GM19372 (cell line): Measurements from ENCODE around the gene TBL1XR1.
"Not testable (repeated sequence)": the region's sequence is repeated elsewhere in the genome, so short reads cannot be mapped to it uniquely, and the experiment has no call there.

ENCODE experiments used
- ATAC-seq: cut with Tn5 transposase; IDR thresholded peaks from one replicate; pipeline ENCODE4 v1.9.1; 2021; ENCODE audit warnings: mild to moderate bottlenecking, low read depth, moderate library complexity; ENCODE audit not compliant: unreplicated experiment

The TBL1XR1 gene

DNA sequence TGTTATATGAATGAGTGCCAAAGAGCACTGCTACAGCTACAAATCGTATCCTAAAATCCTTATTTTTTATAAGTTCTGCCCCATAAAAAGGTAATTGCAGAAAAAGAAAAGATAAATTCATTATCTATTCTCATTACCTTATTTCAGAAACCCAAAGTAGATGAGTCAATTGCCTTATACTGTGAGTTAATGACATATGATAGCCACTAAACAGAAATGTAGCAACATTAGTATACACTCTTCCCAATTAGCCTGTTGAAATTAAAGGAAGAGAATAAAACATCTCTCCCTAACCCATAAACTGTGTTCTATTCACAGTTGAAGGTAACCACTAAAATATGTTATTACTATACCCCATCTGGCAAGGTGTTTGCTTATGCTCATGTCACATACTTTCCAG is 11.0 kb downstream of the TBL1XR1 start:
- no peak for ATAC-seq

DNA sequence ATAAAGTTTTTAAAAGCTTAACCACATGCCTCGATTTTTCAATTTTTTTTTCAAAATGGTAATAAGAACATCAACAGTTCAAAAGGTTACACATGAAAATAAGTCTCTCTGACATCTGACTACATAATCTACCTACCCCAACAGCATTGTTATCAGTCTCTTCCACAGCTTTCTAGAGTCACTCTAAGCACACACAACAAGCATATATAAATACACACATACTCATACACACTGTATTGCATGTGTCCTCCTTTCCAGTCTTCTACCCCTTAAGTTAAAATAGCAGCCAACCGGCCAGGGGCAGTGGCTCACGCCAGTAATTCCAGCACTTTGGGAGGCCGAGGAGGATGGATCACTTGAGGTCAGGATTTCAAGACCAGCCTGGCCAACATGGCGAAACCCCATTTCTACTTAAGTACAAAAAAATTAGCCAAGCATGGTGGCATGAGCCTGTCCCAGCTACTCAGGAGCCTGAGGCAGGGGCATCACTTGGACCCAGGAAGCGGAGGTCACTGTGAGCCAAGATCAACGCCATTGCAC is 12.2 kb downstream of the TBL1XR1 start:
- no peak for ATAC-seq

DNA sequence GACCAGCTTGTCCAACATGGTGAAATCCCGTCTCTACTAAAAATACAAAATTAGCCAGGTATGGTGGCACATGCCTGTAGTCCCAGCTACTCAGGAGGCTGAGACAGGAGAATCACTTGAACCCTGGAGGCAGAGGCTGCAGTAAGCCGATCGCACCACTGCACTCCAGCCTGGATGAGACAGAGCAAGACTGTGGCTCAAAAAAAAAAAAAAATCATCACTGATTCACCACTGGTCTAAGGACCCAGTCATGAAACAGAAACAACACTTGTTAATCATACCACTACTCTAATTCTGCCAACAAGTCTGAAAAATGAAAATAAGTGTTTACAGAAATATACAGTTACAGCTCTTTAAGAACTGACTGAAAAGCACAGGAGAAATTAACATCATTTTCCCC is 12.7 kb downstream of the TBL1XR1 start:
- peak; percentile 57 for ATAC-seq

DNA sequence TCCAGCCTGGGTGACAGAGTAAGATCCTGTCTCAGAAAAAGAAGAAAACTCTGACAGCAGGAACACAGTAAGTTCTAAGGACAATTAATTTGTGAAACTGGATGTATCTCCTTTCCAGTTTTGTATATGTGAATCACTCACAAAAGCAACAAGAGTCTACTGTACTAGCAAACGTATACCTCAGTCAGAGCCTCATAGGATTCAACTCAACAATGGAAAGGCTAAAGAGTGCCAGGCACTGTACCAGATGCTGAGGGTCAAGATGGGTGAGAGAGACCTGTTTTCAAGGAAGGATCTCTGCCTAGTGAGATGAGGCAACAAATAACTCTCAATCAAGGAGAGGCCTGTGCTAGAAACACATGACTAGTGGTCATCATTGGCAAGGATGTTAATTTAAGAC is 14.9 kb downstream of the TBL1XR1 start:
- ATAC-seq: no peak

DNA sequence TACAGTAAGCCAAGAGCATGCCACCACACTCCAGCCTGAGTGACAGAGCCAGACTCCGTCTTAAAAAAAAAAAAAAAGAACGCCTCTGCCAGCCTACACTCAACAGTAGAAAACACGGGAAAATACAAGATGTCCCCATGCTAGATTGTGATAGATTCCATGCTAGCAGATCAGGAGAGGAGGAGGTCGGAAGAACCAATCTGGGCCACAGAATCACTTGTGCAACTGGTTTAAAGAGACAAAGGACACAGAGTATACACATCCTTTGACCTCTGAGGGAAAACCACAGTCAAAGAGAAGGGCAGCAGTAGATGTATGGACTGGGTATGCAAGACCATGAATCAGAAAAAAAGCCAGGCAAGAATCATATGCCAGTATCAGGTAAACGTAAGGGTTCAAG is 15.9 kb downstream of the TBL1XR1 start:
- no peak for ATAC-seq

DNA sequence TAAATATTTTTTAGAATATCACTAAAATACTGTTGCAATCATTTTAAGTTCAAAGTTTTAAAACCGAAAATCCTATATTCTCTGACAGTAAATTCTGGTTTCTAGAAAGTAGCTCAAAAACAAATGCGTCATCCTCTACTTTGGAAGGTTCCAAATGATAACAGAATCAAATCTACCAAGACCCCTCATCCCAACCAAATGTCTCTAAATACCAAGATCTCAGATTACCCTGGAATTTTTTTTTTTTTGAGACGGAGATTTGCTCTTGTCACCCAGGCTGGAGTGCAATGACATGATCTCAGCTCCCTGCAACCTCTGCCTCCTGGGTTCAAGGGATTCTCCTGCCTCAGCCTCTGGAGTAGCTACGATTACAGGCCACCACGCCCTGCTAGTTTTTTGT is 16.8 kb downstream of the TBL1XR1 start:
- ATAC-seq: no peak

DNA sequence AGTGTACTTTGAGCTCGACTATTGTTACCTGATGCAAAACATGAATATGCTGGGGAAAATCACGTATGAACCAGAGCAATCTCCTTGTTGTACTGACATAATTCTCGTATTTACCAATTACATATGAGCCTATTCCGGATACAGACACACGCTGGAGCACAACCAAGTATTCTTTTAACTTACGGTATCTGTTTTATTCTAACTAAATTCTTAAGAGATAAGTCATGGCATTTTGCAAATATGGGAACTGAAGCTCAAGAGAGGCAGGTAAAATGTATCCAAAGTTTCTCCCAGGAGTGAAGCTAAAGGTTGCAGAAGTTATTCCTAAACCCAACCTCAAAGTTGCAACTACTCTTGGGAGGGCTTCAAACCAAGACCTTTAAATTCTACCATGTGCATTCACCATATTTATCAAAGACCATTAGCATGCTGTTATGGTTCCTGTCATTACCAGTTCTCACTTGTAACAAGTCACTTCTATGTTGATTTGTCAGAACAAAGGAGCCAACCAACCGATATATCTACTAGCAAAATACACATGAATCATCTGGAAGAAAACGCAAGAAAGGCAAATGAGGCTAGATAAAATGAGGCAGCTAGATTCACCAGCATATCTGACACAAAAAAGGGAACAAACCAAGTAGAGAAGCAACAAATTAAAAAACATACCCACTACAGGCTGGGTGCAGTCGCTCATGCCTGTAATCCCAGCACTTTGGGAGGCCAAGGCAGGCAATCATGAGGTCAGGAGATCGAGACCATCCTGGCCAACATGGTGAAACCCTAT is 17.8 kb downstream of the TBL1XR1 start:
- ATAC-seq: no peak

DNA sequence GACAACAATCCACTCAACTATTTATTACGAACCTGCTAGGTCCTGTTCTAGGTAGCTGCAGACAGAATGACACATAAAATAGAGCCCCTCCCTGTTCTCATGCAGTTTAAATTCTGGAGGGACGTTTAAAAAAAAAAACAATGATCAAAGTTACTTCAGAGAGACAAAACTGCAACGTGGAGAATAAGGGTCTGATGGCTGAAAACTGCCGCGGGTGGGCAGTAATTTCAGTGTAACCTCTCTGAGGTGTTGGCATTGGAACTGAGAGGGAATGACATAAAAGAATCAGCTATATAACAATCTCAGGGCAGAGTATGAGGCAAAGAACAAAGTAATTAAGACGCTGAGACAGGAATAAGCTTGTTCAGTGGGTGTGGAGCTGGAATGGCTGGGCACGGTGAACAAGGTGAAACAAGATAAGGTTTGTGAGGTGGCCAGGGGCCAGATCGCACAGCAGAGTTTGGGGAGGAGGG is 19.5 kb downstream of the TBL1XR1 start:
- no peak for ATAC-seq

DNA sequence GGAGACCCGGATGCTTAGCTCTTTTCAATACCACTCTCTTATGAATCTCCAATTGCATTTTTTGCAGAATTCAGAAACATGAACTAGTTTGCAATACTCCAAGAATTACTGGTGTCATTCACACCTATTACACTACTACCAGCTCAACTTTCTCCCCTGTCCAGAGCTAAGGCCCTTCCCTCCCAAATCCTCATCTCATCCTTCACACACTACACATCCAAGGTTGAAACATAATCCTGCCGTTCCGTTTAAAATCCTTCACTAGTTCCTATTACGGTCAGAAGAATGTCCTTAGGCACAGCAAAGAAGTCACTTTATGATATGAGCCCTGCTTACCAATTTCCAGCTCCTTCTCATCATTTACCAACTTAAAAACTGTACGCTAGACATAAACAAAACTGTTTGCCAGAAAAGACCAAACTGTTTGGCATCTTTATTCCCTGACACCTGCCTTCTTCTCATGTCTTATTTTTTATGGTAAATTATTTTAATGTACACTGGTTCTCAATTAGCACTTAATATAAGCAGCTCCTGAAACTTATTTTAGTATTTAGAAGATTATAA is 22.6 kb downstream of the TBL1XR1 start:
- ATAC-seq: no peak

DNA sequence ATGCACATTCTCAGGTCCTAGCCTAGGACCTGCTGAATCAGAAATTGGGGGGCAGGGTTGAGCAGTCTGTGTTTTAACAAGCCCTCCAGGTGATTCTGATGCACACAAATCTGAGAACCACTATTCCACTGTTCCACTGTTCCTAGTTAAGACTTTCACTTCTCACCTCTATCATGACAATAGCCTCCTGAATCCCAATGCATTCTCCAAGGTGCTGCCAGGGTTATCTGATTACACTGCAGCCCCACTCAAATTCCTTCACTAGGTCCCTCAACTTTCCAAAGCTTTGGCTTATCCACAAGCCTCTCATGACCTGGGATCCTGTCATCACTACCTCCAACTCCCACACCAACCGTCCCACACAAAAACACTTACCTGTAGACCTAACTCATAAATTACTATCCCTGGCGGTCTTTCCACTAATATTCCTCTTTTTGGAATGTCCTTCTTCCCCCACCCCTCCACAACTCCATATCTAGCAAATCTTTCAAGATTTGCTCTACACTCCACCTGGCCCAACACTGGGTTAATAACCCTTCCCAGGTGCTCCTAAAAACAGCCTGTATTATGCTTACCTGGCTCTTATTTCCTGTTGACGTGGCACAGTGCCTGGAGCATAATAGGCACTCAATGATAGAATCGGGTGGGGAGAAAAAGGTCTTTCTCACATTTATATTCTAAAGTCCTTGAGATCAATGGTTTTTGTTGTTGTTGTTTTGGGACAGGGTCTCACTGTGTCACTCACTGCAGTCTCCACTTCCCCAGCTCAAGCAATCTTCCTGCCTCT is 27.2 kb downstream of the TBL1XR1 start:
- ATAC-seq: no peak

DNA sequence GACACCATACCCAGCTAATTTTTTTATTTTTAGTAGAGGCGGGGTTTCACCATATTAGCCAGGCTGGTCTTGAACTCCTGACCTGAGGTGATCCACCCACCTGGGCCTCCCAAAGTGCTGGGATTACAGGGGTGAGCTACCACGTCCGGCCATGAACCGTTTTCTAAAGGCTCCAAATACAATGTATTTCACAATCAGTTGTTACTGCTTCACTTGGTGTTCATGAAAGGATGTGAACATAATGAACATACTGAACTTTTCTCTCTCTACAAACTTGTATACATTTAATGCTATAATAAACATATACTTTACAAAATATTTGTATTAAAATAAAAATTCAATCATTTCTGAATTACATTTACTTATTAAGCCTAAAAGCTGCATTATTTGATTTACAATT is 28.9 kb downstream of the TBL1XR1 start:
- no peak for ATAC-seq

DNA sequence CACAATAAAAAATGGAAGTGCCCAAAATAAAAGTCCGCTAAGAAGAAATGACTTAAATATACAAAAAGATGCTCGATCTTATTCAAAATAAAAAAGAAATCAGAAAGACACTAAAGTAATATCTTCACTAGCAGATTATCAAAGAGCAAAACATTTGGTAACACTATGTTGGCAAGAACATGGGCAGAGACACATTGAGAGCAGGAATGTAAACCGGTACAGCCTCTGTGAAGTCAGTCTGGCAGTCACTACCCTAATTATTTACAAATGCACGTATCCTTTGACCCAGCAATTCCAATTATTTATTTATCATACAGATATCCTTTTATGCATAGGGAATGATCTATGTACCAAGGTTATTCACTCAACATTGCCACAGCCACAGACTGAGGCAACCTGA is 34.5 kb downstream of the TBL1XR1 start:
- ATAC-seq: no peak

DNA sequence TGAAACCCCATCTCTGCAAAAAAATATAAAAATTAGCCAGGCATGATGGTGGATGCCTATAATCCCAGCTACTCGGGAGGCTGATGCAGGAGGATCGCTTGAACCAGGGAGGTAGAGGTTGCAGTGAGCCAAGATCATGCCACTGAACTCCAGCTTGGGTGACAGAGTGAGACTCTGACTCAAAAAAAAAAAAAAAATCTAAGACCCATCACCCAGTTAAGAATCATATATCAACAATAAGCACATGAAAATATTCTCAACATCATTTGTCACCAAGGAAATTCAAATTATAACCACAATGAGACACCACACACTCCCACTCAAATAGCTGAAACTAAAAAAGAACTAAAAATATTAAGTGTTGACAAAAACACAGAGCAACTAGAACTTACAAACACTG is 35.7 kb downstream of the TBL1XR1 start:
- ATAC-seq: not testable (repeated sequence)

DNA sequence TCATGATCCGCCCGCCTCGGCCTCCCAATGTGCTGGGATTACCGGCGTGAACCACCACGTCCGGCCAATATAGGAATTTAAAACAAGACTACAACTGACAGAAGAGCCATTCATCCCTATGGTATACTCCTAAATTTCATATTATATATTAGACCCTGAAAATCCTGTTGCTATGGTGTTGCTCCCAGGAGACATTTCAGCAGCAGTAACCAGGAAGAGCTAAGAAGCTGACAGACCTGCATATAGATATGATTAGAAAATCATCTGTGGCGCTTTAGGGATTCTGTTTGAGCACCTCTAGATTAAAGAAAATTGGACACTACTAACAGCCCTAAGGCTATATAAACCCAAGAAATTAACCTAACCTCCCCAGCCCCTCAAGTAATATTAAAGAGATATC is 38.8 kb downstream of the TBL1XR1 start:
- no peak for ATAC-seq

DNA sequence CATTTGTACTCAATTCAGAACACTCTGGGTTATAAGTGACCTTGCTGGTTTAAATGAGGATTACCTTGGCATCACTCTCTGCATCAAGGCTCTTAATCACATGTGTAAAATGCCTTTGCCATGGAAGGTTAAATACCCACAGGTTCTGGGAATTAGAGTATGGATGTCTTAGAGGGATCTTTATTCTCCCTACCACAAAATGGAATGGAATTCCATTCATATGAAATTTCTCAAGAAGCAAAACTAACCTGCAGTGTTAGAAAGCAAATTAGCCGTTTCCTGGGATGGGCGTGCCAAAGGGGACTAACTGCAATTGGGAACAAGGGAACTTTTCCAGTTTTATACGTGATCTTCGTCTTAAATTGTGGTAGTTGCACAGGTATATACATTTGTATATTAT is 39.8 kb downstream of the TBL1XR1 start:
- ATAC-seq: no peak

DNA sequence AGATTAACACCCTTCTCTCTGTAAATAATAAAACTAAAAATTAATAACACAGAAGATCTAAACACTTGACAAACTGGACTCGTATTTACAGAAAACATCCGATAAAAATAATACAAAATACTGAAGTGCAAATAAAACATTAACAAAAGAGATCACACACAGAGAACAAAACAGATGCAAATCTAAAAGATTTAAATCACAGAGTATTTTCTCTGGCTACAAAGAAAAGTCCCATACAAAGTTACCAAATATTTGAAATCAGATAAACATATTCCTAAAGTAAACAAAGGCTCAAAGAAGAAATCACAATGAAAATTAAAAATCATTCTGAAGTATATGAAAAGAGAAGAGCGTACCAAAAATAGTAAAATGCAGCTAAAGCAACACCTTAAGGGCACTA is 42.5 kb downstream of the TBL1XR1 start:
- ATAC-seq: no peak

DNA sequence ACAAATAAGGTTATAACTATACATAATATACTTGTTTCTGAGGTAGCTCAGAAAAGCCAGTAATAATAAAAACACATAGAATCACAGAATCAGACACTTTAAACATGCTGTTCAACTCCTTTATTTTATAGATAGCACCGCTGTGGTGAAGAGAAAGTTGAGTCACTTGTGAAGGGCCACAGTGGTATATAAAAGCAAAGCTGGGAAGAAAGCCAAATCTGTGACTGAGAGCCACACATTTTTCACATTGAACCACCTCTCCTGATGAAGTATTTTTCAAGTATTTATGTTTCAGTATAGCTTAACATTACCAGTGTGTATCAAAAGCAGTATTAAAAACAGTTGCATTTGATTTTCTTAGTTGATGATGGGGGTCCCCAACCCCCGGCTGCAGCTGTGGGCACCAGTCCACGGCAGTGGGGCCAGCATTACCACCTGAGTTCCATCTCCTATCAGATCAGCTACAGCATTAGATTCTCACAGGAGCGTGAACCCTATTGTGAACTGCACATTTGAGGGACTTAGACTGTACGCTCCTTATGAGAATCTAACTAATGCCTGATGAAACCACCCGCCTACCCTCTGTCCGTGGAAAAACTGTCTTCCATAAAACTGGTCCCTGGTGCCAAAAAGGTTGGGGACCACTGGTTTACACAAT is 46.2 kb downstream of the TBL1XR1 start:
- ATAC-seq: no peak

DNA sequence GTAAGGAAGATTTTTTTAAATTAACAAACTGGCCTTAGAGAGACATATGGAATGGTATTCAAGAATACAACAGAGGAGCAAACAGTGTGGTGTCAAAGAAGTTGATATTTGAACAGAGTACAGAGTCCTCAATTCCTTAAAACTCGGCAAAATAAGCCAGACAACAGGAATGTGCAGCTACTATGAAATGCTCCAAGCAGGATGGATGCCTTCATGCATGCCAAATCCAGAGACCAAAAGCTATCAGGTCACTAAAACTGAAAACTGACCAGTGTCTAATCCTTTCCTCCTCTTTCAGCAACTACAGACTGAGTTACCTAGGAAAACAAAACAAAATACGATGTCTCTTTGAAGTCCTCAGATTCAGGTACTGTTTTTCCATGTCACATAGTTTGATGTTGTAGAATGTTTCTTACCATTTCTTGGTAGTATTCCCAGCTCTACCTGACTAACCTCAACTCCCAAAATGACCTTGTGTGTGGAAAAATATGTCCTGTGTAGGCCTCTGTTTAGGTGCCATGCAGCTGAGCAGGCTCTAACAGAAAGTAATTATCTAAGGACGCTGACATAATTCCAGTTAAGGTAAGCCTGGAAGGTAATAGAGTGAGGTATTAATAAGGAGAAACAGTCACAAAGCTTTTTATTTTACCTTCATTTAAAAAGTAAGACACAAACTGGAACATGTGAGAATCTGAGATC is 46.9 kb downstream of the TBL1XR1 start:
- ATAC-seq: no peak

DNA sequence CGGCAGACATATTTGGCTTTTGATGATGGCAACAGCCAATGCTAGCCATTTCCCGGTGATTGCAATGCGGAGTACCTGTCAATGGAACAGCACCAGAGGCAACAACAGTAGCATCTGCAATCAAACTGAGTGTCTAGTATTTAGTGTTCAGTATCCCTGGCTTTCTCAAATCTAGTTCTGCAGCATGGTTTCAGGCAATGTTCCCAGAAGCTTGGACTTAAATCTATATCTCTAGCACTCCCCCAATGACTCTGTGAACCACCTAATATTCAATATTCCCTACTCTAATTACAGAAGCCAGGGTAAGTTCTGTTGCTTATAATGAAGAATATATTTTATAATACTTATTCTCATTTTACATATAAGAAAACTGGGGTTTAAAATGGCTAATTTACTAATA is 48.2 kb downstream of the TBL1XR1 start:
- no peak for ATAC-seq

DNA sequence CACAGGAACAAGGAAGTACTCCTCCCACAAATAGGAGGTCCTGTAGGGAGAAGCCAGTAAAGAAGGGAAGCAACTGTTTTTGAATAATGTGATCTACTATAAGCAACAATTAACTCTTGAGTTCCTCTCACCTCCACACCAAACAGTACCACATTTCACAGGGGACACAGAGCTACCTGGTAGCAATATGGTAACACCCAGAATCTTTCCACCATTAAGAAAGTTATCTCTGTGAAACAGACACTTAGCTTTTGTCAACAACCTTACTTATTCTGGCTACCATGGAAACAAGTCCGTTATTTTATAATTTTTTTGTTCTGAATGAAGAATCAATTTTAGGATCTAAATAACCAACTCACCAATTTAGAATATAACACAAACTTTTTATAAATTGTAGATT is 49.5 kb downstream of the TBL1XR1 start:
- no peak for ATAC-seq
